Measurements from ENCODE around the gene ALKBH2. TPM values are rescaled to one million over a fixed set of nuclear protein-coding genes. Genes with fewer than 3 reads are reported as not detected.
"Not testable (repeated sequence)": the region's sequence is repeated elsewhere in the genome, so short reads cannot be mapped to it uniquely, and the experiment has no call there.

ALKBH2 gene
- total RNA-seq, 2 experiments from 2014 or later: 32.1 to 33.3 TPM

GRCh38 chr12:109065154-109065852 is 28.0 kb downstream of the ALKBH2 start:
- intact Hi-C loops (cut with DNase I, micrococcal nuclease): no loop called here
- Mint-ChIP-seq H3K4me3 (no peak overlapping the region), H3K9me3 (ENCODE audit: low read depth) (no peaks in the 10 kb centered on the region), H3K27me3 (no peaks in the 10 kb centered on the region), H3K27ac (no peak overlapping the region), H3K4me1 (peaks cover 4% of the 10 kb centered on the region), H3K36me3 (ENCODE audit: low read depth) (peaks cover 24% of the 10 kb centered on the region)
- DNase-seq (no peak), ATAC-seq (no peak)
- ChIA-PET CTCF (no interaction called here), POLR2A (no interaction called here)

DNA sequence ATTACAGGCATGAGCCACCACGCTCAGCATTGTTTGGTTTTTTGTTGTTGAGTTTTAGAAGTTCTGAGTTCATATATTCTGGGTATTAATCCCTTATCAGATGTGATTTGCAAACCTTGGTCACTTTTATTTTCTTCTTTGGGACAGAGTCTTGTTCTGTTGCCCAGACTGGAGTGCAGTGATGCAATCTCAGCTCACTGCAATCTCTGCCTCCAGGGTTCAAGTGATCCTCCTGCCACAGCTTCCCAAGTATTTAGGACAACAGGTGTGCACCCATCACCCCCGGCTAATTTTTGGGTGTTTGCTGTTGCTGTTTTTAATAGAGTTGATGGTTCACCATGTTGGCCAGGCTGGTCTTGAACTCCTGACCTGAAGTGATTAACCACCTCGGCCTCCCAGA is 29.1 kb downstream of the ALKBH2 start:
- no peak for DNase-seq
- Mint-ChIP-seq H3K9me3 (ENCODE audit: low read depth) (no peaks in the 10 kb centered on the region), H3K4me3 (no peak overlapping the region), H3K27me3 (no peaks in the 10 kb centered on the region), H3K27ac (no peak overlapping the region), H3K36me3 (ENCODE audit: low read depth) (peaks cover 16% of the 10 kb centered on the region), H3K4me1 (peaks cover 4% of the 10 kb centered on the region)
- CTCF ChIA-PET: interaction anchor here (0.5 to 0.6 kb wide), 2 partner anchors 25 to 31 kb away, joined by 3 read pairs; no protein-coding TSS in a partner anchor
- intact Hi-C loops (cut with DNase I, micrococcal nuclease): no loop called here
- ATAC-seq: no peak
- POLR2A ChIA-PET: no interaction called here

DNA sequence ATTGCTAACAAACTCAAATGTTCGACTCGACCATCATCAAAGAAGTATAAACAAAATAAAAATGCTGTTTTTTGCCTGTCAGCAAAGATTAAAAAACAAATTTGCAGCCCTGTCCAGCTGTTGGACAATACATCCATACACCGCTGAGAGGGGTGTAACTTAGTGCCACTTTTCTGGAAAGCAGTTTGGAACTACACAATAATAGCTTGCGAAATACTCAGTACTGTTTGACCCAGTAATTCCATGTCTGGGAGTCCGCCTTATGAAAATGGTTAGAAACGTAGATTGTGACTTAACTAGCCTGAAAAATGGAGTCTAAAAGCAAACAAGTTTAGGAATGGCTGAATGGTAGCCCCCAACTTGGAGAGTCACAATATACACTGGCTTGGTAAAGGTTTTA is 34.5 kb downstream of the ALKBH2 start:
- no peak overlapping the region for H3K27ac Mint-ChIP-seq
- no peaks in the 10 kb centered on the region for H3K27me3 Mint-ChIP-seq
- peaks cover 4% of the 10 kb centered on the region for H3K4me1 Mint-ChIP-seq
- H3K9me3 Mint-ChIP-seq (ENCODE audit: low read depth): no peaks in the 10 kb centered on the region
- no peak for DNase-seq
- POLR2A ChIA-PET: interaction anchor here (0.7 kb wide), 1 partner anchor 841 kb away, joined by 4 read pairs; the partner anchor contains the start of gene TCHP
- H3K36me3 Mint-ChIP-seq (ENCODE audit: low read depth): peaks cover 13% of the 10 kb centered on the region
- H3K4me3 Mint-ChIP-seq: no peak overlapping the region
- intact Hi-C loops (cut with DNase I, micrococcal nuclease): no loop called here
- no peak for ATAC-seq
- CTCF ChIA-PET: no interaction called here

DNA sequence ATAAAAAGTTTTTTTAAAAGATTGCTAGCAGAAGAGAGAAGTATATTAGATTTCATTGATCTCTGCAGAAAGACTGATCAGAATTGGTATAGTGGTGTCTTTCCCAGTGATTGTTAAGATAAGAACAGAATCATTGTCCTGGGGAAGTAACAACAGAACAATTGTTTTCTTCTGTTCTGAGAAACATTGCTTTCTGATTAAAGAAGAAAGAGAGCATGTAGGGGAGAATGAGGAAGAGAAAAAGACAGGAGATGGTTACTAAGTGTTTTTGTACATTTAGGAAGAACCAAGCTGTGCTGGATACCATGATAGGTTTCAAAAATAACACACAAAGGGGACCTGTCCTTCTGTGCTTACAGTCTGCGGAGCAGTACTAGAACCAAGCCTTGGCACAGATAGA is 35.9 kb downstream of the ALKBH2 start:
- Mint-ChIP-seq H3K36me3 (ENCODE audit: low read depth) (peaks cover 12% of the 10 kb centered on the region), H3K4me3 (no peak overlapping the region), H3K9me3 (ENCODE audit: low read depth) (no peaks in the 10 kb centered on the region), H3K27me3 (no peaks in the 10 kb centered on the region), H3K4me1 (no peaks in the 10 kb centered on the region), H3K27ac (no peak overlapping the region)
- intact Hi-C loops (cut with DNase I, micrococcal nuclease): no loop called here
- no peak for DNase-seq
- ATAC-seq: no peak
- ChIA-PET POLR2A (interaction anchor here (0.6 kb wide), 1 partner anchor 367 kb away, joined by 3 read pairs; no protein-coding TSS in a partner anchor), CTCF (no interaction called here)

DNA sequence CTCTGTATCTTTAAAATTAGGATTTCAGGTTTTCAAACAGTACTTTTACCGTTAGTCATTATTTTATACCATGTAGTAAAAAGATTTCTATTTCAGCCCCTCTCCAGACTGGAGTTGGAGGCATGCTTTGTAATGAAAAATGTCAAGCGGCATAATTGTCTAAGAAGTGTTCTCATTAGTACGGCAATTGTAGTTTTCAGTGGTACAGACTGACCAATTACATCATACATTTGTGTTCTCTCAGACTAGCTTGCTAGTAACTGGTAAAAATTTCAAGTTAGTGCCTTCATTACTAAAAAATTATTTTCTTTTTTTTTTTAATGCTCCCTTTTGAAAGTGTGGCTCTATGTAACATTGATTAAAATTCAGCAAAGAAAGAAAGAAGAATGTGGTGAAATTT is 36.4 kb downstream of the ALKBH2 start:
- no peaks in the 10 kb centered on the region for H3K9me3 Mint-ChIP-seq (ENCODE audit: low read depth)
- POLR2A ChIA-PET: interaction anchor here (0.6 kb wide), 1 partner anchor 284 kb away, joined by 4 read pairs; no protein-coding TSS in a partner anchor
- peaks cover 4% of the 10 kb centered on the region for H3K4me1 Mint-ChIP-seq
- H3K27me3 Mint-ChIP-seq: no peaks in the 10 kb centered on the region
- DNase-seq (no peak), ATAC-seq (no peak)
- intact Hi-C loops (cut with DNase I, micrococcal nuclease): no loop called here
- H3K27ac Mint-ChIP-seq: no peak overlapping the region
- no peak overlapping the region for H3K4me3 Mint-ChIP-seq
- CTCF ChIA-PET: no interaction called here
- H3K36me3 Mint-ChIP-seq (ENCODE audit: low read depth): peaks cover 14% of the 10 kb centered on the region

DNA sequence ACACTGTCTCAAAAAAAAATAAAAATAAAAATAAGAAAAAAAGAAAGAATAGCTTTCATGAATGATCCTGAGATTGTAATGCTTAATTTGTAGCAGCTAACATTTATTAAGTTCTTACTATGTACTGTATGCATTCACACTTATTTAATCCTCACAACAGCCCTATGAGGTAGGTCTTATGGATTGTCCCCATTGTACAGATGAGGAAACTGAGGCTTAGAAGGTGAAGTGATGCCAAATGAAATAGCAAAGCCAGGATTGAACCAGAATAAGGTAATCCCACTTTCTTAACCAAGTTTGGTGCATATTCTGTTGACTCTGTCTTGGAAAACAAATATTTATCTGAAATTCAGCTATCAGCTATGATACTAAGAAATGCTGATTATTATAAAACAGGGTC is 38.8 kb downstream of the ALKBH2 start:
- CTCF ChIA-PET: interaction anchor here (0.6 to 1.4 kb wide), 8 partner anchors 15 to 490 kb away, joined by 3 to 7 read pairs (median 4); partner anchors contain the start of gene ALKBH2
- Mint-ChIP-seq H3K4me1 (peaks cover 6% of the 10 kb centered on the region), H3K9me3 (ENCODE audit: low read depth) (no peaks in the 10 kb centered on the region), H3K27ac (peak overlapping the region; percentile 37), H3K27me3 (no peaks in the 10 kb centered on the region), H3K4me3 (peak overlapping the region; percentile 86), H3K36me3 (ENCODE audit: low read depth) (peaks cover 13% of the 10 kb centered on the region)
- ATAC-seq: no peak
- intact Hi-C loops (cut with DNase I, micrococcal nuclease): loop anchor here in 1 of 2 experiments (5.0 kb wide), 1 partner anchor 492 kb away; the partner anchor contains the start of genes ISCU and SART3
- POLR2A ChIA-PET: interaction anchor here (0.6 to 1.2 kb wide), 2 partner anchors 39 to 215 kb away, joined by 3 to 4 read pairs; partner anchors contain the start of gene ALKBH2
- DNase-seq: no peak

- POLR2A ChIA-PET: interaction anchor here (0.6 to 1.2 kb wide), 2 partner anchors 39 to 215 kb away, joined by 3 to 4 read pairs; partner anchors contain the start of gene ALKBH2
- ATAC-seq (peak; percentile 7), DNase-seq (peak; percentile 22)
- CTCF ChIA-PET: interaction anchor here (0.8 to 1.4 kb wide), 5 partner anchors 16 to 170 kb away, joined by 3 to 7 read pairs (median 4); partner anchors contain the start of gene ALKBH2
- intact Hi-C loops (cut with DNase I, micrococcal nuclease): loop anchor here in 1 of 2 experiments (5.0 kb wide), 1 partner anchor 492 kb away; the partner anchor contains the start of genes ISCU and SART3
- not testable (repeated sequence) for H3K27me3 Mint-ChIP-seq; H3K9me3 Mint-ChIP-seq (ENCODE audit: low read depth); H3K4me1 Mint-ChIP-seq
- H3K36me3 Mint-ChIP-seq (ENCODE audit: low read depth): peaks cover 13% of the 10 kb centered on the region
- peak overlapping the region; percentile 86 for H3K4me3 Mint-ChIP-seq
- peak overlapping the region; percentile 97 for H3K27ac Mint-ChIP-seq
Observed at GRCh38 chr12:109054124-109054513, 39.2 kb downstream of the ALKBH2 start.

- POLR2A ChIA-PET: interaction anchor here (1.2 kb wide), 1 partner anchor 40 kb away, joined by 4 read pairs; the partner anchor contains the start of gene ALKBH2
- Mint-ChIP-seq H3K27me3 (no peaks in the 10 kb centered on the region), H3K36me3 (ENCODE audit: low read depth) (peaks cover 10% of the 10 kb centered on the region), H3K27ac (peak overlapping the region; percentile 97), H3K9me3 (ENCODE audit: low read depth) (no peaks in the 10 kb centered on the region), H3K4me1 (peaks cover 6% of the 10 kb centered on the region), H3K4me3 (peak overlapping the region; percentile 86)
- intact Hi-C loops (cut with DNase I, micrococcal nuclease): loop anchor here (1.0 to 5.0 kb wide), 9 partner anchors 196 to 1369 kb away; partner anchors contain the start of genes CORO1C (in 1 of the 2), FICD (in 1 of the 2), ISCU (in 1 of the 2) and MMAB (in 1 of the 2)
- DNase-seq (peak; percentile 52), ATAC-seq (peak; percentile 87)
- CTCF ChIA-PET: interaction anchor here (0.8 to 2.6 kb wide), 5 partner anchors 16 to 42 kb away, joined by 3 to 12 read pairs (median 5); partner anchors contain the start of gene ALKBH2
Observed at GRCh38 chr12:109053382-109054123, 39.7 kb downstream of the ALKBH2 start.

DNA sequence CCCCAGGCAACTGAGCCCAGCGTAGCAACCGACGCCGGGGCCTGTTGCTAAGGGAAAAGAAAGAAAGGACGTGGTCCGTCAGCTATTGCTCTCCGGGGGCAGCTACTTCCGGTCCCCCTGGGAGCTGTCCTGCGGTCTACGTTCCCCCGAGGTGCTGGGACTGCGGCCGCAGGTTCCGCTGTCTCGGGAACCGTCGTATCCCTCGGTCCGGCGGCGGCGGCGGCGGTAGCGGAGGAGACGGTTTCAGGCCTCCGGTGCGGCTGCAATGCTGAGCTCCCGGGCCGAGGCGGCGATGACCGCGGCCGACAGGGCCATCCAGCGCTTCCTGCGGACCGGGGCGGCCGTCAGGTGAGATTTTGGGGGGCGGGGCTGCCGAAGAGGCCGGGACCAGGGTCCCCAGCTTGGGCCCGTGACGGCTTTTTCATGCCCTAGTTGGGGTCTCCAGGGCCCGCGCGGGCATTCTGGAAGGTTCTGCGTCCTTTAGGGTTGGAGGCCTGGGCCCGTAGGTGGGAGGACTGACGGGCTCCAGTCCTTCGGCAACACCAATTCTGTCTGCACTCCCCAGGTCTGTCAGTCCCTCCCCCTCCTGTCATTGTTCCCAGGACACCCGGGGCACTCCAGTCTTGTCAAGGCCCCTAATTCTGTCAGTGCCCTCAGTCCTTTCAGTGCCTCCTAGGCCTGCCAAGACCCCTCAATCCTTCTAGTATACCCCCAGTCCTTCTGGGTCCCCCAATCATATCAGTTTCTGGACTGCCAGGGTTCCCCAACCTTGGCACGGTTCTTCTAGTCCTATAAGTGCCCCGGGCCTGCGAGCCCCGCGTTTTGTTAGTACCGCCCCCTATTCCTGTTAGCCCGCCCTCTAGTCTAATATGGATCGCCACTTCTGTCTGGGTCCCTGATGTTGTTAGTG is 40.6 kb downstream of the ALKBH2 start, which contains the start of gene USP30:
USP30 (plus strand) TSS at position 163 of the 910 bp plus-strand sequence; CDS start at position 266, 103 bp downstream.
- ATAC-seq: peak; percentile 70
- intact Hi-C loops (cut with DNase I, micrococcal nuclease): loop anchor here (1.0 to 5.0 kb wide), 14 partner anchors 41 to 1368 kb away; partner anchors contain the start of genes ALKBH2 (in 2 of the 2), ISCU (in 2 of the 2), CORO1C (in 1 of the 2) and FICD (in 1 of the 2)
- POLR2A ChIA-PET: interaction anchor here (0.7 kb wide), 1 partner anchor 18 kb away, joined by 3 read pairs; no protein-coding TSS in a partner anchor

GRCh38 chr12:109052097-109052413 is 41.2 kb downstream of the ALKBH2 start:
- H3K4me1 Mint-ChIP-seq: peaks cover 6% of the 10 kb centered on the region
- intact Hi-C loops (cut with DNase I, micrococcal nuclease): loop anchor here (1.0 to 5.0 kb wide), 13 partner anchors 41 to 1367 kb away; partner anchors contain the start of genes ALKBH2 (in 2 of the 2), ISCU (in 2 of the 2), CORO1C (in 1 of the 2) and FICD (in 1 of the 2)
- H3K9me3 Mint-ChIP-seq (ENCODE audit: low read depth): no peaks in the 10 kb centered on the region
- ChIA-PET CTCF (interaction anchor here (0.8 to 2.6 kb wide), 5 partner anchors 40 to 376 kb away, joined by 3 to 14 read pairs (median 4); partner anchors contain the start of gene ALKBH2), POLR2A (interaction anchor here (0.7 kb wide), 1 partner anchor 17 kb away, joined by 3 read pairs; no protein-coding TSS in a partner anchor)
- H3K4me3 Mint-ChIP-seq: peak overlapping the region; percentile 86
- H3K36me3 Mint-ChIP-seq (ENCODE audit: low read depth): peaks cover 5% of the 10 kb centered on the region
- ATAC-seq (no peak), DNase-seq (no peak)
- H3K27ac Mint-ChIP-seq: peak overlapping the region; percentile 85
- no peaks in the 10 kb centered on the region for H3K27me3 Mint-ChIP-seq

More for the DNA sequence above, 40.6 kb downstream of the ALKBH2 start, which contains the start of gene USP30:
- Mint-ChIP-seq H3K4me3 (peak within 1 kb of the TSS; percentile 86), H3K4me1 (peaks cover 6% of the 10 kb centered on the region), H3K27ac (peak within 1 kb of the TSS; percentile 97), H3K36me3 (ENCODE audit: low read depth) (peaks cover 5% of the 10 kb centered on the region), H3K27me3 (no peaks in the 10 kb centered on the region), H3K9me3 (ENCODE audit: low read depth) (no peaks in the 10 kb centered on the region)
- peak; percentile 91 for DNase-seq
- CTCF ChIA-PET: interaction anchor here (0.7 to 2.6 kb wide), 6 partner anchors 34 to 376 kb away, joined by 3 to 14 read pairs (median 4); partner anchors contain the start of gene ALKBH2

Data from activated CD4-positive, alpha-beta T cell treated with anti-CD3 and anti-CD28 coated beads for 36 hours (primary cell).